Choroid plexus epithelial cell (primary cell): Measurements from ENCODE around the gene UGGT1.

Experiments
- DNase-seq: peaks from one replicate; pipeline ENCODE4 v3.0.0-alpha.2; 2010; ENCODE audit warnings: low read depth
- H3K4me3 ChIP-seq: 2 replicates; pipeline ENCODE4 v1.5.1; 2011; ENCODE audit warnings: low read depth, mild to moderate bottlenecking, control low read depth, low read length, moderate library complexity
- TF ChIP-seq, protein P1 (sequence below): conservative IDR thresholded peaks from 2 replicates; pipeline ENCODE4 v1.5.1; 2011; ENCODE audit warnings: low read depth, mild to moderate bottlenecking, control low read depth, inconsistent platforms, low read length, moderate library complexity

The UGGT1 gene

DNA sequence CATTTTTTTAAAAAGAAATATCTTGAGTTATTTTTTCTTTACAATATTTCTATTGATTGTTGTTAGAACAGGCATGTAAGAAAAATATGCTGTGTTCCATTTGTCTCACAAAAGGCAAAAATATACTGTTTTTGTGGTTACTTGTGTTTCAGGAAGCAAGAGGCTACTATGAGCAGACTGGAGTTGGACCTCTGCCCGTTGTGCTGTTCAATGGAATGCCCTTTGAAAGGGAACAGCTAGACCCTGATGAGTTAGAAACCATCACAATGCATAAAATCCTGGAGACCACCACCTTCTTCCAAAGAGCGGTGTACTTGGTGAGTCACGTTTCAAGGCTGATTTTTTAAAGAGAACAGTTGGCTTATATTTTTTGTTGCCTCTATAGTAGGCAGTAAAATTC lies 54.7 kb downstream of the UGGT1 start:
- DNase-seq = peak; percentile 74
- TF ChIP-seq, protein P1, sequence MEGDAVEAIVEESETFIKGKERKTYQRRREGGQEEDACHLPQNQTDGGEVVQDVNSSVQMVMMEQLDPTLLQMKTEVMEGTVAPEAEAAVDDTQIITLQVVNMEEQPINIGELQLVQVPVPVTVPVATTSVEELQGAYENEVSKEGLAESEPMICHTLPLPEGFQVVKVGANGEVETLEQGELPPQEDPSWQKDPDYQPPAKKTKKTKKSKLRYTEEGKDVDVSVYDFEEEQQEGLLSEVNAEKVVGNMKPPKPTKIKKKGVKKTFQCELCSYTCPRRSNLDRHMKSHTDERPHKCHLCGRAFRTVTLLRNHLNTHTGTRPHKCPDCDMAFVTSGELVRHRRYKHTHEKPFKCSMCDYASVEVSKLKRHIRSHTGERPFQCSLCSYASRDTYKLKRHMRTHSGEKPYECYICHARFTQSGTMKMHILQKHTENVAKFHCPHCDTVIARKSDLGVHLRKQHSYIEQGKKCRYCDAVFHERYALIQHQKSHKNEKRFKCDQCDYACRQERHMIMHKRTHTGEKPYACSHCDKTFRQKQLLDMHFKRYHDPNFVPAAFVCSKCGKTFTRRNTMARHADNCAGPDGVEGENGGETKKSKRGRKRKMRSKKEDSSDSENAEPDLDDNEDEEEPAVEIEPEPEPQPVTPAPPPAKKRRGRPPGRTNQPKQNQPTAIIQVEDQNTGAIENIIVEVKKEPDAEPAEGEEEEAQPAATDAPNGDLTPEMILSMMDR = no peak
- H3K4me3 ChIP-seq = no peak overlapping the region

DNA sequence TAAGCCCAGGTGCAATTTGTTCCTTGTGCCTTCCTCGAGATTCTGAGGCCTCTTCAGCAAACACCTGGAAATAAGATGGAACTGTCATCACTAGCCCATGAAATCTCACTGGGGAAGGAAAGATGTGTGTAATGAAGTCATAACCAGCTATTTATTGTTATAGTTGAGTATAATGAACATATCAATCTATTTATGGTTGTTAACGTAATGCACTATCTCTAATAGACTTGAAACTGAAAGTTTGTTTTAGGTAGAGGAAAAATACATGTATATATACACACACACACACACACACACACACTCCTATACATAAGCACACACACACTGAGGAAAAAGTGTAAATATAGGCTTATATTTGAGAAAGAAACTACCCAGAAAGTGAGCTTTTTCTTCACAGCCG lies 62.8 kb downstream of the UGGT1 start:
- no peak for DNase-seq
- H3K4me3 ChIP-seq = no peak overlapping the region
- TF ChIP-seq, protein P1 = no peak

DNA sequence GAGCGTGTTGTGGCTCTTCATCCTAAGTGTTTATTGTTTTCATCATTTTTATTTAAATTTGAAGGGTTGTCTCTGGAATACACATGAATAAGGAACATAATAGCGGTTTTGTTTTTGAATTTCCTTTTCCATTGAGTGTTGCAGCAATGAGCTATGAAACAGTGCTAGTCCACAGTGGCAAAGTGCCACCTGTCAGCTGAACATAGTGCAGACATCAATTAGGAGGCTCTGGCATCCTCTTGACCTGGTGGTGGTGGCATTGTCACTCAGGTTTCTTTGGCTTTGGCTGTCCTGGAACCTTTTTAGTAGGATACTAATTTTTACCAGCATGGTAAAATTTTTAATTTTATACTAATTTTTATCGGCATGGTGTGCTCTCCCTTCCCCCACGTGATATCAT lies 63.2 kb downstream of the UGGT1 start:
- no peak for DNase-seq
- no peak overlapping the region for H3K4me3 ChIP-seq
- TF ChIP-seq, protein P1 = no peak

DNA sequence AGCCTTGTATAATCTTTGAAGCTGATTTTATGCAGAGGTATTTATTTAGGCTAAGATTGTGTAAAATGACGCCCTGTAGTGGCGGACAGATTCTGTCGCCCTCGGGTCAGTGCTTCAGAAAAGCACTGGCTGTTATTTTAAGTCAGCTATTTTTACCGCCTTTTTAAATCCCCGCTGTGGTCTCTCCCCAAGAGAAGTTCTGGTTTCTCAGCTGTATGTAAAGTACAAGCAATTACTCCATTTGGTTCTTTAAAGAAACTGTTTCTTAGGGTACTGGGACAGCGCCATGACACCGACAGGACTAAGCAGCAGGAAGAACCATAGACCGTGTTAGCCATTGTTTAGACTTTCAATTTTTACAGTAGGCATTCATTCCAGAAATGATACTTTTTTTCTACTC lies 65.0 kb downstream of the UGGT1 start:
- TF ChIP-seq, protein P1 = no peak
- DNase-seq = no peak
- no peak overlapping the region for H3K4me3 ChIP-seq

DNA sequence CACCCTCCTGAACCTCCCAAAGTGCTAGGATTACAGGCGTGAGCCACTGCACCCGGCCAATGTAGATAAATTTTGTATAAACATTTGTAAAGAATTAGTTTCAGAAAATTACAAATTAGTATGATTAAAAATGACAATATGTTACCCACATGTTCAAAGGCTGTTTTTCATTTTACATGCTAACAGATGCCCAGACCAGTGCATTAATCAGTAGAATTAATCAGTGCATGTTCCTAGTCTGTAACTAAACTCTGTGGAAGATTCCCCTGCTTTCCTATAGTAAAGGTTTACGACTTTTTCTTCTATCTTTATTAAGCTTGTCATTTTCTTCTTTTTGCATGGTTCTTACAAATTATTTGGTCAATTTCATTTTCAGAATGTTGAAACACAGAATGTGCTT lies 65.8 kb downstream of the UGGT1 start:
- TF ChIP-seq, protein P1 = no peak
- no peak for DNase-seq
- no peak overlapping the region for H3K4me3 ChIP-seq

DNA sequence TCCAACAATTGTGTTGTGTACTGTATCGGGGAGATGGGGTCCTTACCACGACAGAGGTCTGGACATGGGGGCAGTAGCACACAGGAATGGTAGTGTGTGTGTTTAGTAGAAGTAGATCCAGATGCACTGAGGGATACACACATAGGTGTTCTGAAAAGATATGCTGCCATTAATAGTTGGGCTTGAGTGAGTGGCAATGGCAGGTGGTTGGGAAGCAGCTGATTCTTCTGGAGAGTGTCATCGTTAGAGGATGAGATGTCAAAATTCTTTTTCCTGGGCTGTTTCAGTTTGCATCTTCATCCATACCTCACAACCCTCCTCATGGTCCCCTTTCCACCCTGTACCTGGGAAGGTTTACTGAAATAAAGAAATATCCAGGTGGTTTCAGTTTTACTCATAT lies 66.6 kb downstream of the UGGT1 start:
- DNase-seq = no peak
- TF ChIP-seq, protein P1 = no peak
- no peak overlapping the region for H3K4me3 ChIP-seq

DNA sequence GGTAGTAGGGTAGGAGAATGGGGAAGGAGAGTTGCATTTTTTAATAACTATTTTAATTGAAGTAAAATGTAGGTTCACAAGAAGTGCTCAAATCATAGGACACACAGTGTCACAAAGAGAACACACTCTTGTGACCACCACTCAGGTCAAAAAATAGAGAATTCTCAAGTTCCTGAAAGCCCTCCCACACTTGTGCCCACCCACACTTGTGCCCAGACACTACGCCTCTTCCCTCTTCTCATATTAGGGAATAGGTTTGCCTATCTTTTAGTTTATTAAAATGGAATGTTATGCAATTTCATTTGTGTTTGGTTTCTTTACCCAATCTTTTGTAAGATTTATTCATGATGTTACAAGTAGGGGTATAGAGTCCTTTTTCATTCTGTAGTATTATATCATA lies 67.2 kb downstream of the UGGT1 start:
- TF ChIP-seq, protein P1 = no peak
- no peak for DNase-seq
- H3K4me3 ChIP-seq = no peak overlapping the region
